ENCODE data around the gene PLP1.

PLP1 gene

DNA sequence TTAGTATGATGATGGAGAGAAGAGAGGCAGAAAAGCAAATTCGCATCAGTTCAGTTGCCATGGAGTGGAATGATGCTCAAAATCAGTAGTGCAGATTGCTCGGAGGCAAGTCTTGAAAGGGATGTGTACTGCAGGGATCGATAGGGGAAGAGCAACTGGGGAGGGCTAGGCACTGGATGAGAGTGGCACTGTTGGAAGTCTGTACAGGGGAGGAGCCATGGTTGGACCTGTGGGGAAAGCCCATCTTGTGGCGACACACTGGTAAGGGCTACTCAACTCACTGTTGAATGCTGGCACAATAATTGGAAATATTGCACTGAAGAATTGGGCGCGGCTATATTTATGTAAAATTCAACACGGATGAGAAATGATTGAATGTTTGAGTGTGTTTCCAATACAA, 54.2 kb downstream of the PLP1 start:
- DNase-seq (ENCODE audit: low read depth) = no peak

DNA sequence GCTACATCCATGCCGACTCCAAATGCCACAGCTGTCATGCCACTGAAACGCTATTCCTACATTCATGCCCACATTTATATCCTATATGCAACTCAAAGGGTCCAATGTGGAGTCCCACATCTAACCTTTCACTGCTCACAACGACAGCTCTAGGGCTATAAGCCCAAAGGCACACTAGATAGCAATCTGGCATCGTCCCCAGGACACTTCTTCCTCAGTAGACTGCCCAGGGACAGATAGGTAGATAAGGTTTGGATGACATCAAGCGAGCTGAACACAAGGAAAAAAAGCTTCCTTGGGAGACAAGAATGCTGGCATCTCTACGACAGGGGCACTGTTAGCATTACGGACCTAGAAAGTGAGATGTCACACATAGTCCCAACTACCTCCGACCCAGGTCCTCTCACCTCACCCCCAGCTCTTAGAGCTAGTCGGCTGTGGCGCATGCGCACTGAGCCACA, 54.7 kb downstream of the PLP1 start:
- no peak for DNase-seq (ENCODE audit: low read depth)

DNA sequence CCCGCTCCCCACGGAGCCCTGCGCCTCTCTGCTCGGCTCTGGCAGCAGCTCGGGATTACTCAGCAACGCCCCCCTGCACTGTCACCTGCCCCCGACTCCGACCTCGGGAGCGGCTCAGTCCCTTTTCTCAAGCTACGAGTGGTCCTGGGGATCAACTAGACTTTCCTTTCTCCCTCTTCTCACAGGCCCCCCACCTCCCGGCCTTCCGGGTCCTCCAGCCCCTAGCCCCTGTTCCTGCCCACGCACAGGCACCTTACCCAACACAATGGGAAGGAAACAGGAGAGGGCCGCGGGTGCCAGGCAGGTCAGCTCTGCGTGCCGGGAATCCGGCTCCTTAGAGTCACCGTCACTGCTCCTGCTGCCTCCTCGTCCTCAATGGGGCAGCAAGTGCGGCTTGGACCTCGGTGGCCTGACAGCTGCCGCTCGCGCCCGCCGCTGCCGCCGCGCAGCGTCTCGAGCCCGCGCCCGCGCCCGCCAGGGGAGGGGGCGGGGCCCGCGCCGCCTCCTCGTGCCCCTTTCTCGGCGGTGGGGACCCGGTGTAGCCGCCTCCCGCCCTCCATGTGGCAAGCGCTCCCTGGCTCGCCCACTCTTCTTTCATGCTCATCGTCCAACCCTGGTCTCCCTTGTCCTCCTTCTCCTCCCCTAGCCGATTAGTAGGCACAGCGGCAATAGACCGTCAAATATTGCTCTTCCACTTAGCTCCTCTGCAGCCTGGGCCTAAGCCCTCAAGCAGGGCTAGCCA, 55.3 kb downstream of the PLP1 start, which contains the start of gene RAB9B:
RAB9B (minus strand) TSS at position 455 of the 742 bp plus-strand sequence. CDS start 6,473 bp downstream, outside the sequence.
- DNase-seq (ENCODE audit: low read depth) = peak; percentile 47

DNA sequence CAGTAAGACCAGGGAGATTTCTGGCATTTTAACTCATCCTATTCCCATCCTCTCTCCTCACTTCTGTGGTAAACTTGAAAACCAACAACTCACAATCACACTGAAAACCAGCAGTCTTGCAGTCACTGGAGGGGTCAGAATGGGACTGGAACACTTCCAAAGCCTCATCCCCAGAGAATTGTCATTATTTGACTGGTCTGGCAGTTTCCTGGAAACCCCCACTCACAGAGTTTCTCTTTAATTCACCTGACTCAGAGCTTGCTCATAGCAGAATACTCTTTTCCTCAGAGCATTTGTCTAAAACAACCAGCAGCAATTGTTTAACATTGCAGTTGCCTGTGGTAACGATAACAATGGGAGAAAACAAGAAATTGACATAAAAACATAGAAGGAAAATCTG, 62.8 kb downstream of the PLP1 start:
- DNase-seq (ENCODE audit: low read depth) = peak; percentile 2

Data from activated T-cell treated with anti-CD3 and anti-CD28 coated beads for 24 hours (primary cell).